ENCODE results near the gene TLDC2. TPM values are rescaled to one million over a fixed set of nuclear protein-coding genes. Genes with fewer than 3 reads are reported as not detected.

The TLDC2 gene
- total and polyA plus RNA-seq, 12 donors: 0.10 to 0.33 (median 0.26) TPM; not detected in 8

GRCh38 chr20:36866164-36866563, 9.8 kb upstream of the TLDC2 start:
- DNase-seq: no peak
- 89 to 93% (median 91%) methylated on average over 7 of the region's 7 CpGs for WGBS, 4 donors
- no peaks in the 10 kb centered on the region for H3K9me3 ChIP-seq (replicated peaks in 1 of 3)
- TF ChIP-seq POLR2A (IDR thresholded peaks at IDR 0.05) (no peak), CTCF (IDR thresholded peaks at IDR 0.05) (no peak)
- intact Hi-C loops (cut with DNase I): loop anchor here in 1 of 2 donors (10.0 kb wide), 1 partner anchor 51 kb away; no protein-coding TSS in a partner anchor
- no peak overlapping the region for H3K4me3 ChIP-seq
- H3K4me1 ChIP-seq (replicated peaks in 1 of 2): peaks cover 19 to 20% of the 10 kb centered on the region in 2 donors
- peak overlapping the region in 3 of 5 donors; percentile 49 to 76 (median 70) for H3K27ac ChIP-seq
- H3K27me3 ChIP-seq: no peaks in the 10 kb centered on the region
- no peaks in the 10 kb centered on the region for H3K36me3 ChIP-seq (replicated peaks in 1 of 2)

- TF ChIP-seq POLR2A (IDR thresholded peaks at IDR 0.05) (peak in 1 of 2 donors; percentile 8), CTCF (IDR thresholded peaks at IDR 0.05) (no peak)
- peak overlapping the region in 3 of 5 donors; percentile 49 to 76 (median 70) for H3K27ac ChIP-seq
- H3K4me1 ChIP-seq (replicated peaks in 1 of 2): peaks cover 13% of the 10 kb centered on the region in 2 donors
- no peaks in the 10 kb centered on the region for H3K27me3 ChIP-seq
- H3K9me3 ChIP-seq (replicated peaks in 1 of 3): no peaks in the 10 kb centered on the region
- no peak overlapping the region for H3K4me3 ChIP-seq
- peak in 4 of 7 donors; percentile 65 to 79 (median 70) for DNase-seq
- no peaks in the 10 kb centered on the region for H3K36me3 ChIP-seq (replicated peaks in 1 of 2)
- whole genome bisulfite sequencing, 4 donors: 45 to 58% (median 52%) methylated on average over 8 of the region's 8 CpGs
- intact Hi-C loops (cut with DNase I): loop anchor here in 1 of 2 donors (10.0 kb wide), 1 partner anchor 52 kb away; no protein-coding TSS in a partner anchor
These were observed 9.1 kb upstream of the TLDC2 start for GRCh38 chr20:36866681-36867495.

GRCh38 chr20:36871640-36872570, 4.0 kb upstream of the TLDC2 start:
- H3K36me3 ChIP-seq (replicated peaks in 1 of 2): no peaks in the 10 kb centered on the region
- WGBS, 4 donors: 62 to 72% (median 69%) methylated on average over 14 to 16 of the region's 16 CpGs

More at GRCh38 chr20:36871640-36872570, 4.0 kb upstream of the TLDC2 start:
- Histone ChIP-seq H3K27ac (no peak overlapping the region), H3K9me3 (replicated peaks in 1 of 3) (no peaks in the 10 kb centered on the region), H3K4me1 (replicated peaks in 1 of 2) (peaks cover 2 to 4% of the 10 kb centered on the region in 2 donors), H3K27me3 (no peaks in the 10 kb centered on the region), H3K4me3 (no peak overlapping the region)
- intact Hi-C loops (cut with DNase I): no loop called here
- no peak for DNase-seq
- TF ChIP-seq CTCF (IDR thresholded peaks at IDR 0.05): no peak
- TF ChIP-seq POLR2A (IDR thresholded peaks at IDR 0.05): no peak
